ENCODE data around the gene COQ2. TPM values are rescaled to one million over a fixed set of nuclear protein-coding genes. Genes with fewer than 3 reads are reported as not detected.

Gene COQ2
- polyA plus RNA-seq, 4 donors = 14.3 to 18.3 (median 15.7) TPM

DNA sequence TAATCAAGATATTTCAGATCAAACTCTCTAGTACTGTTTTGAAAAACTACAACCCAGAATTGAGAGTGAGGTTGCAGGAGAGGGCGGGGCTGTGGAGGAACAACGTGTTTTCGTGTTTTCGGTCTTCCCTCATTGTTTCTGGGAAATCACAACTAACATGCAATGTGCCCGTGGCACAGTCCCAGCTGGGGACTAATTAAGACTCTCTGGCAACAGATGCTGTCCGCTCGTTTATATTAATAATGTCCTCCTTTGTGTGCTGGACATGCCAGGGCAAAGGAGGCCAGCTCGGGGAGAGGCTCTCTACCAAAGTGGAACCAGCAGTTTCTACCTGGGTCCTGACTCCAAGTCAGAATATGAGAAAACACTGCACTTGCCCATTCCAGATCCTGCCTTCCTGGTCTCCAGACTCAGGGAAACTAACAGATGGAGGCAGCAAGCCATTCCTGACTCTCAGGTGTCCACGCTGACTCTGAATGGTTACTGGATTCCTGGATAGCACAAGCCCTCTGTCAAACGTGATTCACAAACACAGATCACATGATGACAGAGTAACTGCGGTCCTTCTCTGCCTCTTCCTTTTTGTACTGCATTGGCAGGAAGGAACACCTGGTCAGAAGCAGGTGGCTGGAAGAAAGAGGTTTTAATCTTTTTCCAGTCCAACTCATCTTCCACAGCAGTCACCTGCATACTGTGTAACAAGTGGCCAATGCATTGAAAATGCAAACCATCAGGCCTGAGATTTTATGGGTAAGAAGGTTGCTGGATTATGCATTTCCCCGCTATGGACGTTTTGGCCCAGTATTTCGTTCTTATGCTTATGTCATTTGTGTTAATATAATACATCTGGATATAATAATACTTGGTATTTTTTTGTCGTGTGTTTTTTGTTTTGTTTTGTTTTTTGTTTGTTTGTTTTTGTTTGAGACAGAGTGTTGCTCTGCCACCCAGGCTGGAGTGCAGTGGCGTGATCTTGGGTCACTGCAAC lies 65.0 kb downstream of the COQ2 start:
- no peak for DNase-seq (ENCODE audit: low read depth in 4 of 4, low spot score in 3 of 4)

DNA sequence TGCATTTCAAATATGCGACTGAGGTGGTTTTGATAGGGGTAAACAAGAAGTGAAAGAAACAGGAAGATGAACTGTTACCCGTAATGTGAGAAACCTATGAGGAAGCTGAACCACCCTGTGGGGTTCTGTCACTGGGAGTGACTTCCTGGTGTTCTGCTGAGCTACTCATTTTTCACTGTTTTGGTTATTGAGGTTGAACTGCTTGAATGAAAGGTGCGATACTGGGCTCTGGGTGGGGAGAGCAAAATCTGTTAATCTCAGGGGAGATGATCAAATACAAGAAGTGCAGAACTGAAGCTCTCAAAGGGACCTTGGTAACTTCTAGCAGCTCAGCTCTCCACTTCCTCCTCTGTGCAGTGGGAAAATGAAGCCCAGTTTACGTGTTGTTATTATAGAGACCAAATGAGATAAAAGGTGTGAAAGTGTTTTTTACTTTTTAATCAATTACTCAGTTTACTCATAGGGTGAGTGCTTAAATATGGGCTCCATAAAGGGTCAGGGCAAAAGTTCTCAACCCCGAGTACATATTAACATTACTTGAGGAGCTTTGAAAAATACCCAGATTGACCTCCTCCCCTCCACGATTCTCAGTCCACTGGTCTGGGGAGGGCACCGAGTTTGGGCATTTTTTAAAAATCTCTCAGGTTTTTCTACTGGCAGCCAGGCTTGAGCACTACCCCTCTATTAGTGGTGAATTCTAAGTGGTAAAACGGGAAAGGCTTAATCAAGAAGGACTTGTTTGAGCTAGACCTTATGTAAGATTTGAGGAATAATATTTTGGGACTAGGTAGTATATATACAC lies 66.7 kb downstream of the COQ2 start:
- no peak for DNase-seq (ENCODE audit: low read depth in 4 of 4, low spot score in 3 of 4)

DNA sequence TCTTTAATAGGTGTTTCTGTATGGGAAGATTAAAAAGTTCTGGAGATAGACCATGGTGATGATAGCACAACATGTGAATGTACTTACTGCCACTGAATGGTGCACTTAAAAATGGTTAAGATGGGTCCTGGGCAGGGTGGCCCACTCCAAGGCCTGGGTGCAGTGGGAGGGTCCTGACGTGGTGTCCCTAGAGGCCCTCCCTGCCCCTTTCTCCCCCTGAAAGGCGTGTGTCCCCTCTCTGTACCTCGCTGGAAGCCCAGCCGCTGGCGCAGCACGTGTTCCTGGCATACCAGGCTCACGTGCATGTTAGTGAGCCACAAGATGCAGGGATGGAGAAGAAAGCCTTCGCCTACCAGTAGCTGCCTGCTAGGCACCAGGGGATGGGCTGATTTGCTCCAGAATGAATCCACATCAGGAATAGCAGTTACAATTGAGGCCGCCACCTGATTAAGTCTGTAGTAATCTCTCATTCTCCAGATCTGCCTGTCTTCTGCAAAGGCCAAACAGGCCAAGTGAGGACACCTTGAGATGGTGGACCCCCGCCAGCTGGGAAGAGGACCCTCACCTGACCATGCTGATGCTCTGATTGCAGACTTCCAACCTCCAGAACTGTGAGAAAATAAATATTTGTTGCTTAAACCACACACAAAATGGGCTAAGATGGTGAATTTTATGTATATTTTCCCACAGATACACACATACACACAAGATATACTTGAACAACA lies 67.5 kb downstream of the COQ2 start:
- DNase-seq (ENCODE audit: low read depth in 4 of 4, low spot score in 3 of 4) = no peak

DNA sequence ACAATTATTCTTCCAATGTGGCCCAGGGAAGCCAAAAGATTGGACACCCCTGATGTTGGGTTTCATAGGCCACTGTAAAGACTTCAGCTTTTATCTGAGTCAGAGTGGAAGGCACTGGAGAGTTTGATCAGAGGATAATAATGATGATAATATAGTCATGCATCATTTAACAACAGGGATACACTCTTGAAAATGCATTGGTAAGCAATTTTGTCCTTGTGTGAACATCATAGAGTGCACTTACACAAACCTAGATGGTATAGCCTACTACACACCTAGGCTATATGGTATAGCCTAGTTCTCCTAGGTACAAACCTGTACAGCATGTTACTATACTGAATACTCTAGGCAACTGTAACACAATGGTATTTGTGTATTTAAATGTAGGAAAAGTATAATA lies 70.5 kb downstream of the COQ2 start:
- no peak for DNase-seq (ENCODE audit: low read depth in 4 of 4, low spot score in 3 of 4)

Other genes starting within 250 kb of the COQ2 start
- 10 to 100 TPM; 70.4 to 96.1 (median 77.0) TPM for gene COPS4, start 249.6 kb downstream of the COQ2 start, polyA plus RNA-seq (ENCODE audit: insufficient read length in 4 of 4)
- gene PLAC8, start 170.1 kb downstream of the COQ2 start, polyA plus RNA-seq (ENCODE audit: insufficient read length in 4 of 4) = 1 to 10 TPM; 1.9 to 3.3 (median 2.9) TPM
- 1 to 10 TPM in 2 of 4 donors, under 1 TPM in 2; 0.81 to 1.8 (median 1.1) TPM for gene HPSE, start 50.0 kb upstream of the COQ2 start, polyA plus RNA-seq (ENCODE audit: insufficient read length in 4 of 4)
- 10 to 100 TPM; 15.2 to 20.9 (median 17.5) TPM for gene HELQ, start 171.0 kb upstream of the COQ2 start, polyA plus RNA-seq (ENCODE audit: insufficient read length in 4 of 4)
- 10 to 100 TPM; 59.2 to 78.4 (median 60.2) TPM for gene MRPS18C, start 171.3 kb upstream of the COQ2 start, polyA plus RNA-seq (ENCODE audit: insufficient read length in 4 of 4)
- 10 to 100 TPM; 23.1 to 28.0 (median 27.2) TPM for gene ABRAXAS1, start 200.3 kb upstream of the COQ2 start, polyA plus RNA-seq (ENCODE audit: insufficient read length in 4 of 4)